ENCODE measurements around the gene ANAPC10.
A peak's percentile ranks its signal among the peaks of the same experiment; 100 is the strongest.

The ANAPC10 gene

GRCh38 chr4:145125396-145125795 is 27.4 kb upstream of the ANAPC10 start:
- no peak overlapping the region for H3K4me3 ChIP-seq (ENCODE audit: low read length)
- TF ChIP-seq, protein P1, sequence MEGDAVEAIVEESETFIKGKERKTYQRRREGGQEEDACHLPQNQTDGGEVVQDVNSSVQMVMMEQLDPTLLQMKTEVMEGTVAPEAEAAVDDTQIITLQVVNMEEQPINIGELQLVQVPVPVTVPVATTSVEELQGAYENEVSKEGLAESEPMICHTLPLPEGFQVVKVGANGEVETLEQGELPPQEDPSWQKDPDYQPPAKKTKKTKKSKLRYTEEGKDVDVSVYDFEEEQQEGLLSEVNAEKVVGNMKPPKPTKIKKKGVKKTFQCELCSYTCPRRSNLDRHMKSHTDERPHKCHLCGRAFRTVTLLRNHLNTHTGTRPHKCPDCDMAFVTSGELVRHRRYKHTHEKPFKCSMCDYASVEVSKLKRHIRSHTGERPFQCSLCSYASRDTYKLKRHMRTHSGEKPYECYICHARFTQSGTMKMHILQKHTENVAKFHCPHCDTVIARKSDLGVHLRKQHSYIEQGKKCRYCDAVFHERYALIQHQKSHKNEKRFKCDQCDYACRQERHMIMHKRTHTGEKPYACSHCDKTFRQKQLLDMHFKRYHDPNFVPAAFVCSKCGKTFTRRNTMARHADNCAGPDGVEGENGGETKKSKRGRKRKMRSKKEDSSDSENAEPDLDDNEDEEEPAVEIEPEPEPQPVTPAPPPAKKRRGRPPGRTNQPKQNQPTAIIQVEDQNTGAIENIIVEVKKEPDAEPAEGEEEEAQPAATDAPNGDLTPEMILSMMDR (conservative IDR thresholded peaks at IDR 0.05; ENCODE audit: low read depth, low read length), result no peak
- DNase-seq (ENCODE audit: low read depth), result no peak

GRCh38 chr4:145108128-145108527 is 10.1 kb upstream of the ANAPC10 start:
- TF ChIP-seq, protein P1 (conservative IDR thresholded peaks at IDR 0.05; ENCODE audit: low read depth, low read length), result no peak
- no peak for DNase-seq (ENCODE audit: low read depth)

DNA sequence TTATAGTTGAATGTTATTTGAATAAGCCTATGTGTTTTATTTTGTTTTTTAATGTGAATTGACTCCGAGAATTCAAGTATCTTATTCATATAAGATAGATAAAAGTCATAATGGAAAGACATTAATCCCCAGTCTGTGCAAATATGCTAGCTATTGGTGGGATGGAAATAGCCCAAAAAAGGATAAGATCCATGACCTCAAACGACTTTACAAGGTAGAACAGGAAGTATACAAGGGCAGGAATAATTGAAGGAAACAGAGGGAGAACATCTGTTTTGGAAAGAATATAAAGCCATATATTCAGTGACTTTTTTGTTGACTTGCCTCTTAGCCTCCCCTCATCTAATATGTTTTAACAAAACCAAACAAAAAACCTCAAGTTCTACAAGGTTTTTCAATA is 9.1 kb upstream of the ANAPC10 start:
- no peak for DNase-seq (ENCODE audit: low read depth)
- TF ChIP-seq, protein P1 (conservative IDR thresholded peaks at IDR 0.05; ENCODE audit: low read depth, low read length), result no peak

More at GRCh38 chr4:145108128-145108527, 10.1 kb upstream of the ANAPC10 start:
- no peak overlapping the region for H3K4me3 ChIP-seq (ENCODE audit: low read length)

DNA sequence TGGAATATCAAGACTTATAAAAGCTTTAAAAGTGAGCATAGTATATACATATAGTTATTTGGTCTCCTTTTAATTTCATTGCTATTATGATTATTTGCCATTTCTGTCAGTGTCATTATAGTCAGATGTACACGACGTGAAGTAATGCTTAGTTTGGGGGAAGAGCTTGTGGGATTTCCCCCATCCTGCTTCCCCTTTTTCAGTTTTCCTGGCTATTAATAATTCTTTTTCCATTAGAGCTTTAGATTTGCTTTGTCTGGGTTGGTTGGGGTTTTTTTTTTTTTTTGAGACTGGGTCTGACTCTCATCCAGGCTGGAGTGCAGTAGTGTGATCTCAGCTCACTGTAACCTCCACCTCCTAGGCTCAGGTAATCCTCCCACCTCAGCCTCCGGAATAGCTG is 5.5 kb upstream of the ANAPC10 start:
- DNase-seq (ENCODE audit: low read depth), result no peak
- H3K4me3 ChIP-seq (ENCODE audit: low read length), result no peak overlapping the region
- TF ChIP-seq, protein P1 (conservative IDR thresholded peaks at IDR 0.05; ENCODE audit: low read depth, low read length), result no peak

More for the DNA sequence above, 9.1 kb upstream of the ANAPC10 start:
- H3K4me3 ChIP-seq (ENCODE audit: low read length), result no peak overlapping the region

DNA sequence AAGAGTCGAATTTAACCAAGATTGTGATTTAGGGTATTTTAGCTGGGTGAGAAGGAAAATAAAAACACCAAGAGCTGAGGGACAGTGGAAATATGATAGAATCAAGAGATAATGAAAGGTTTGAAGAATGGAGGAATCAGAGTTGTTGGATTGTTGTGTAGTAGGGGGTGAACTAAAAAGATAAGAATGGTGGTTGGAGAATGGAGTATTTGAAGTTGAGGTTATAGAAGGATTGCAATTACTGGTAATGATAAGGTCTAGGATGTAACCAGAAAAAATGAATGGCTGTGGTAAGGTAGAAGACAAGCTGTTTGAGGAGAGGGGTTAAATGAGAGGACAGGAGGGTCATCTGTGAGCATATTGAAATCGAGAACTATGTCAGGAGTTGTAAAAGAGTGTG is 4.6 kb upstream of the ANAPC10 start:
- no peak overlapping the region for H3K4me3 ChIP-seq (ENCODE audit: low read length)
- TF ChIP-seq, protein P1 (conservative IDR thresholded peaks at IDR 0.05; ENCODE audit: low read depth, low read length), result no peak

DNA sequence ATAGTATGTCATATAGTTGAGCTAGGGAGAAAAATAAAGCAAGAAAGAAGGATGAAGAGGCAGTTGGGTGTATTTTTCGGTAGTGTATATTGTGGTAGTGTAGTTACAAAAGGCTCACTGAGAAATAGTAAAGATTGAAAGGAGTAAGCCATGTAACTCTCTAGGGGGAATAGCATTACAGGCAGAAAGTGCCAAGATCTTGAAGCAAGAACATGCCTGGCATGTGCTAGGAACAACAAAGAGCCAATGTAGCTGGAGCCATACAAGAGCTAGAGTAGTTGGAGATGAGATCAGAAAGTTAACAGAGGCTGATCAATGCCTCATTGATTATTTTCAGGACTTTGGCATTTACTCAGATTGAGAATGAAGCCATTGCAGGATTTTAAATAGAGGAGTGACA is 3.1 kb upstream of the ANAPC10 start:
- no peak overlapping the region for H3K4me3 ChIP-seq (ENCODE audit: low read length)
- TF ChIP-seq, protein P1 (conservative IDR thresholded peaks at IDR 0.05; ENCODE audit: low read depth, low read length), result no peak
- no peak for DNase-seq (ENCODE audit: low read depth)

More for the DNA sequence above, 4.6 kb upstream of the ANAPC10 start:
- DNase-seq (ENCODE audit: low read depth), result no peak

- TF ChIP-seq, protein P1 (conservative IDR thresholded peaks at IDR 0.05; ENCODE audit: low read depth, low read length), result no peak
- peak overlapping the region; percentile 85 for H3K4me3 ChIP-seq (ENCODE audit: low read length)
- no peak for DNase-seq (ENCODE audit: low read depth)
Observed at GRCh38 chr4:145099653-145100052, 1.7 kb upstream of the ANAPC10 start.
